GM23248 (cell line): ENCODE measurements around the gene COL28A1.

Source experiments
- EZH2 ChIP-seq: fragments of 200-600 bp; sonication (generic); IDR thresholded peaks from 2 replicates; pipeline ENCODE4 v1.6.1; 2018; ENCODE audit warnings: antibody characterized with exemption, mild to moderate bottlenecking; ENCODE audit not compliant: insufficient read depth, poor library complexity, severe bottlenecking
- EZH2phosphoT487 ChIP-seq: fragments of 200-600 bp; sonication (generic); IDR thresholded peaks from 2 replicates; pipeline ENCODE4 v1.6.1; 2018; ENCODE audit warnings: antibody characterized with exemption, moderate library complexity, mild to moderate bottlenecking, low read depth; ENCODE audit not compliant: insufficient read depth

DNA sequence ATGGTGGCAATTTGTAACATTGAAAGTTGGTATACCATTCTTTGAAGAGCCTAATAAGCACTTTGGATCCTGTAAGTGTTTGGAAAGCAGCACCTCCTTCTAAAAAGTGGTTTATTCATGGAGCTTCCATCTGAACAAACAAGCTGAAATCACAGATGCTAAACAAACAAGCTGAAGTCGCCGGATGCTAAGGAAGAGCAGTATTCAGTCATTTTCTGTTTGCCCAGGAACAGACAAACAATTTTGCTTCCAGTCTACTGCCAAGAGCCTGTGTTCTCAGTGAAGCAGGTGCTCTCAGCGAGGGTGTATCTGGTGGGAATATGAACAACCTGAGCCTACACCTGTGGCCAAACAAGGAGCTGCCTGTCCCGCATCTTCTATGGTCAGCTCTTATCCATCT is 6.3 kb downstream of the COL28A1 start:
- TF ChIP-seq EZH2 (no peak), EZH2phosphoT487 (no peak)
